OCI-LY7 (cell line): Measurements from ENCODE around the gene GMPR2. TPM values are rescaled to one million over a fixed set of nuclear protein-coding genes. Genes with fewer than 3 reads are reported as not detected.

Experiments used
- BruUV-seq: library from RNA; stranded (reverse); fragments of 400-500 nt; replicated peaks from 2 replicates; lab custom pipeline; 2021; lab: Mats Ljungman, UMichigan
- CTCF ChIA-PET: fragments of 300-600 bp; sonication (Branson Sonifier 250); formaldehyde crosslinking; loops from one replicate; lab custom pipeline; 2022; ENCODE audit warnings: antibody characterized with exemption; ENCODE audit not compliant: unreplicated experiment; lab: Charles Lee
- POLR2A ChIA-PET: fragments of 300-600 bp; sonication (Branson Sonifier 250); formaldehyde crosslinking; loops from one replicate; lab custom pipeline; 2022; ENCODE audit warnings: antibody characterized with exemption; lab: Charles Lee
- DNase-seq: peaks from one replicate; pipeline ENCODE4 v3.0.0-alpha.2; 2015; ENCODE audit warnings: low spot score
- H2AFZ ChIP-seq: fragments of 200-600 bp; sonication (generic), shearing (Covaris generic); 2 replicates; pipeline ENCODE4 v1.6.1; 2014; ENCODE audit warnings: mild to moderate bottlenecking, antibody characterized with exemption, low read length, moderate library complexity
- H3K27ac ChIP-seq: fragments of 200-600 bp; sonication (generic); 2 replicates; pipeline ENCODE4 v1.5.1; 2014; ENCODE audit warnings: mixed run types, low read depth, mild to moderate bottlenecking, moderate library complexity, low read length, inconsistent platforms; ENCODE audit not compliant: poor library complexity, severe bottlenecking
- H3K36me3 ChIP-seq: fragments of 200-600 bp; sonication (generic); 2 replicates; pipeline ENCODE4 v1.6.1; 2014; ENCODE audit warnings: mild to moderate bottlenecking, antibody characterized with exemption, low read length, moderate library complexity, mixed read lengths; ENCODE audit not compliant: insufficient read depth
- H3K4me1 ChIP-seq: fragments of 200-600 bp; sonication (generic); 2 replicates; pipeline ENCODE4 v1.5.1; 2014; ENCODE audit warnings: mild to moderate bottlenecking, low read length; ENCODE audit not compliant: insufficient read depth, poor library complexity, severe bottlenecking
- H3K4me2 ChIP-seq: fragments of 200-600 bp; sonication (generic); 2 replicates; pipeline ENCODE4 v1.6.1; 2014; ENCODE audit warnings: mild to moderate bottlenecking, low read length
- H3K4me3 ChIP-seq: fragments of 200-600 bp; sonication (generic); 2 replicates; pipeline ENCODE4 v1.5.1; 2014; ENCODE audit warnings: mild to moderate bottlenecking, low read depth, low read length; ENCODE audit not compliant: poor library complexity, severe bottlenecking
- H3K79me2 ChIP-seq: fragments of 200-600 bp; sonication (generic); 2 replicates; pipeline ENCODE4 v1.6.1; 2016; ENCODE audit warnings: low read depth, mild to moderate bottlenecking, low read length, moderate library complexity, mixed read lengths; ENCODE audit not compliant: insufficient read depth
- H3K9me2 ChIP-seq: fragments of 200-600 bp; sonication (generic); 2 replicates; pipeline ENCODE4 v1.6.1; 2016; ENCODE audit warnings: mild to moderate bottlenecking, low read length, mixed read lengths; ENCODE audit not compliant: insufficient read depth
- H3K9me3 ChIP-seq: fragments of 200-600 bp; sonication (generic); 2 replicates; pipeline ENCODE4 v1.6.1; 2014; ENCODE audit warnings: mild to moderate bottlenecking, mixed run types, low read length, mixed read lengths
- H4K20me1 ChIP-seq: fragments of 200-600 bp; sonication (generic); 2 replicates; pipeline ENCODE4 v1.6.1; 2014; ENCODE audit warnings: mild to moderate bottlenecking, antibody characterized with exemption, low read length, moderate library complexity, mixed read lengths; ENCODE audit not compliant: insufficient read depth
- CTCF ChIP-seq: fragments of 200-600 bp; sonication (generic); conservative IDR thresholded peaks from 2 replicates; pipeline ENCODE4 v1.5.1; 2014; ENCODE audit warnings: mild to moderate bottlenecking, antibody characterized with exemption, low read length, moderate library complexity, mixed read lengths
- EZH2phosphoT487 ChIP-seq: fragments of 200-600 bp; sonication (generic); IDR thresholded peaks from 2 replicates; pipeline ENCODE4 v1.6.1; 2018; ENCODE audit warnings: low read depth, borderline replicate concordance, mild to moderate bottlenecking, mixed run types, antibody characterized with exemption, low read length, moderate library complexity, mixed read lengths
- intact Hi-C: fragments of 100-400 bp; cut with micrococcal nuclease; formaldehyde crosslinking; loops from one replicate; pipeline ENCODE4 v1.10.0; 2022; ENCODE audit not compliant: unreplicated experiment
- total RNA-seq, 2 experiments: library from RNA; depleted of rRNA in 1 of 2; stranded (reverse); fragments of >200 nt in 1 of 2; shearing (Covaris generic) in 1 of 2; gene quantifications; 2 replicates each; pipeline ENCODE4 v1.2.3, GENCODE V29; 2014 to 2022

The GMPR2 gene
- total RNA-seq, 2 experiments from 2014 or later = 51.4 to 62.3 TPM

- Histone ChIP-seq H3K79me2 (no peaks in the 10 kb centered on the region), H3K36me3 (no peaks in the 10 kb centered on the region), H2AFZ (no peak overlapping the region), H3K4me3 (no peak overlapping the region), H3K9me3 (no peaks in the 10 kb centered on the region), H4K20me1 (no peaks in the 10 kb centered on the region), H3K9me2 (no peaks in the 10 kb centered on the region), H3K4me1 (peaks cover 3% of the 10 kb centered on the region), H3K4me2 (no peak overlapping the region), H3K27ac (no peak overlapping the region)
- DNase-seq = no peak
- TF ChIP-seq CTCF (no peak), EZH2phosphoT487 (no peak)
- ChIA-PET CTCF (no interaction called here), POLR2A (interaction anchor here (0.6 kb wide), 1 partner anchor 21 kb away, joined by 3 read pairs; no protein-coding TSS in a partner anchor)
- BruUV-seq = no TSS peak
- intact Hi-C loops = no loop called here
Observed at GRCh38 chr14:24251880-24252288, 19.2 kb downstream of the GMPR2 start.

GRCh38 chr14:24252289-24253124, 19.8 kb downstream of the GMPR2 start:
- H4K20me1 ChIP-seq = no peaks in the 10 kb centered on the region
- ChIA-PET POLR2A (interaction anchor here (0.6 kb wide), 1 partner anchor 21 kb away, joined by 3 read pairs; no protein-coding TSS in a partner anchor), CTCF (no interaction called here)
- DNase-seq = no peak
- no TSS peak for BruUV-seq
- TF ChIP-seq EZH2phosphoT487 (no peak), CTCF (no peak)
- H3K4me1 ChIP-seq = no peaks in the 10 kb centered on the region
- no peak overlapping the region for H3K4me3 ChIP-seq
- no peaks in the 10 kb centered on the region for H3K36me3 ChIP-seq
- no peaks in the 10 kb centered on the region for H3K9me2 ChIP-seq
- H3K9me3 ChIP-seq = no peaks in the 10 kb centered on the region
- H3K79me2 ChIP-seq = no peaks in the 10 kb centered on the region
- no peak overlapping the region for H3K27ac ChIP-seq
- intact Hi-C loops = no loop called here
- no peak overlapping the region for H2AFZ ChIP-seq
- H3K4me2 ChIP-seq = no peak overlapping the region

- no peak for DNase-seq
- H3K9me2 ChIP-seq = no peaks in the 10 kb centered on the region
- H2AFZ ChIP-seq = no peak overlapping the region
- intact Hi-C loops = no loop called here
- no TSS peak for BruUV-seq
- no peak overlapping the region for H3K27ac ChIP-seq
- POLR2A ChIA-PET = no interaction called here
- no peaks in the 10 kb centered on the region for H3K4me1 ChIP-seq
- CTCF ChIA-PET = no interaction called here
- no peaks in the 10 kb centered on the region for H3K79me2 ChIP-seq
- no peak overlapping the region for H3K4me3 ChIP-seq
- no peaks in the 10 kb centered on the region for H3K9me3 ChIP-seq
- H4K20me1 ChIP-seq = no peaks in the 10 kb centered on the region
- H3K4me2 ChIP-seq = no peak overlapping the region
- no peaks in the 10 kb centered on the region for H3K36me3 ChIP-seq
- no peak for TF ChIP-seq EZH2phosphoT487
Observed at GRCh38 chr14:24253936-24254335, 21.2 kb downstream of the GMPR2 start.
